GM21390 (cell line): ENCODE measurements around the gene CTRB1.

Experiments used
- ATAC-seq: cut with Tn5 transposase; IDR thresholded peaks from one replicate; pipeline ENCODE4 v1.9.1; 2021; ENCODE audit not compliant: unreplicated experiment

Gene CTRB1

DNA sequence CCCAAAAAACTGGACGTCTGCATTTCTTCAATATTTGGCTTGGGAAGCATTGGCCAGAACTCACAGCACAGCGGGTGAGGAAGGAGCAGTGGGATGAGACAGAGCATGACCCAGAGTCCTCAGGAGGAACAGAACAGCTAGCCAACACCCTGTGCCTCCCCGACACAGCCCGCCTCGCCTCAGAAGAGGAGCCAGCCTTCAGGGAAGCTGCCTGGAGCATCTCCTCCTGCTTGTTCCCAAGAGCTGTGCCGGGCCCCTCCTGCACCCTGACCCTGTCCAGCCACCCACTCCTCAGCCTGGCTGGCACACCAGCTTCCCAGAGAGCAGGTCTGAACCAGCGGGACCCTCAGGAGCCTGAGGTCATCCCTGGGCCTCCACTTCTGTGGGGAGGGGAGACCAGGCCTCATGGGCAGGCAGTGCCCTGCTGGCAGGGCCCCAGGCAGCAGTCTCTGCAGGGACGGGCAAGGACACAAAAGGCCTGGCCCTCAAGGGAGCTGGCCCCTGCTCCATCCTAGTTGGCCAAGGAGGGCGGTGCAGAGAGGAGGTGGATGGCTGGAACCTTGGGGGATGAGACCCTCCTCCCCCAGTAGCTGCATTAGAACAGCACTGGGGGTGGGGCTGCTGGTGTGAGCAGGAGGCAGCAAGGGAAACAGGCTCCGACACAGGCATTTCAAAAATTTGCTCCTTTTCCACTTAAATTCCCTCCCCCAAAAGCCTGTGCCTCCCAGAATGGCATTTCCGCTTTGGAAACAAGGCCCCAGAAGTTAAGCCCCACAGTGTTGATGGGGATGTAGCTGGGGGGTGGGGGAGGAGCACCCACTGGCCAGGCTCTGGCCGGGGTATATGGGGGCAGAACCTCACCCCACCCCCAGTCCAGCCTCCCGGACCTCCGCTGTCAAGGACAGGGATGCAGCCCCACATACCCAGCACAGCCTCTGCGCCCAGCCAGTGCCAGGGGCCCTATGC, 34.4 kb downstream of the CTRB1 start:
- no peak for ATAC-seq

GRCh38 chr16:75254359-75254837, 35.6 kb downstream of the CTRB1 start:
- no peak for ATAC-seq

DNA sequence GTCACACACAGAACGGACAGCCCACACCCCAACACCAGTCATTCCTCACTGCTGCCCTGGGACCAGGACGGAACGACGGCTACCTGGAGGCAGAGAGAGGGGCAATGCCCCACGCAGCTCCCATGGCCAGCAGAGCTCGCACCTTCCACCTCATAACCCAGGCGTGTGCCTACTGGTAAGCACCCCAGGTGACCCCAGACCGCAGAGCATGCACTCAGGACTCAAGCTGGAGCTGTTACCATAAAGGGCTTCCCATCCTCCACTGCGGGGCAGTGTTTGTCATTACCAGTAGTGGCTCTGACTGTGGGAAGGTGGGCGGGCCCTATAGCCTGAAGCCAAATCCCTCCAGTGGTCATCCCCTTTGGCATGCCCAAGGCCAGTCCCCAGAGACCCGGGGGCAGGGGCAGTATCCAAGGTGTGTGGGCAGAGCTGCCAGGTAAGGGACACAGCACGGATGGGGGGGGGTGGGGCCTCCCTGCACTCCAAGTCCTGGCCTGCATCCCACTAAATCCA, 37.3 kb downstream of the CTRB1 start:
- no peak for ATAC-seq

GRCh38 chr16:75256696-75257343, 38.0 kb downstream of the CTRB1 start:
- no peak for ATAC-seq

DNA sequence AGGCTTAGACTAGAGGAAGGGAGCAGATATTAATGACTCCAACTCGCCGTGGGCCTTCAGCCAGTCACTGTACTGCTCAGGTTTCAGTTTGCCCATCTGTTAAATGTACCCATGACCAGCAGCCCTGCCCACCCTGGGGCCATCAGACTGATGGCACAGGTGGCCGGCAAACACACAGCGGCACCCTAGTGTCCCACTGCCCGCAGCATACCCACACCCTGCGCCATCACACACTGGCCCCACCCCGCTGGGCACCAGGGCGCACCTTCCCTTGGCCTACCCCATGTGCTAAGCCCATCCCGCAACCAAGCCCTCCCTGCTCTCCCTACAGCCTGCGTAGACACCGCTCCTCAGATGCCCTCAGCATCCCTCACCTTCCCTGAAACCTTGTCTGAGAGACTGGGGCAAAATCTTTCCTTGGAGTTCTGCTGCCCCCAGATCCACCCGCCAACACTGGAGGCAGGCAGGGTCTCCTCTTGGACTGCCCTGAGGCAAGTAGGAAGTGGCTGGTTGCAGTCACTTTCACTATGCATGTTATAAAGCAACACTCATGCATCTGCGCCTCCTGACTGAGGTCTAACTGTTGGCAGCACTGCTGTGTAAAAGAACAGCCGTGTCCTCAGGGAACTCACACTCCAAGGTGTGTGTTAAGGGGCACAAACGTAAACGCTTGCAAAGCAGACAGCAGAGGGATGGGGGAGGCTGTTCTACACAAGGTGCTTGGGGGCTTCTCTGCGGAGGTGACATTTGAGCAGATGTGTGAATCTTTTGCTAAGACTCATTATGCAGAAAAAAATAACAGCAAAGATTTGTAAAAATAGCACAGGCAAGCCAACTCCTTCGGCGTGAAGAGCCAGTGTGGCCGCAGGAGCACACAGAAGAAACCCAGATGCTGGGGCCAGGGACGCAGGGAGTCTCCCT, 39.4 kb downstream of the CTRB1 start:
- no peak for ATAC-seq

DNA sequence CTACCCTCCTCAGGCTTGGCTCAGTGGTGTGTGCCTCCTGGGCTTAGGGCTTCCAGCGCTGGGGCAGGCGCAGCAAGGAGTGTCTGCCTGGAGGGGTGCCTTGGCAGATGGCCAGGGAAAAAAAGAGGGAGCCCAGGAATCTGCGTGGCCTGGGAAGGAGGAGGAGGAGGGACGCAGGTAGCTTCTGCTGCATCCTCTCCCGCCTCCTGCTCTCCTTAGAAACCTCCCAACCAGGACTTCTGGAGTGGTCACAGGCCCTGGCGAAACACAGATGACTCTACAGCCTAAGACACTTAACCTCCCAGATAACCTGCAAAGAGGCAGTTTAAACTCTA, 40.0 kb downstream of the CTRB1 start:
- ATAC-seq = no peak

DNA sequence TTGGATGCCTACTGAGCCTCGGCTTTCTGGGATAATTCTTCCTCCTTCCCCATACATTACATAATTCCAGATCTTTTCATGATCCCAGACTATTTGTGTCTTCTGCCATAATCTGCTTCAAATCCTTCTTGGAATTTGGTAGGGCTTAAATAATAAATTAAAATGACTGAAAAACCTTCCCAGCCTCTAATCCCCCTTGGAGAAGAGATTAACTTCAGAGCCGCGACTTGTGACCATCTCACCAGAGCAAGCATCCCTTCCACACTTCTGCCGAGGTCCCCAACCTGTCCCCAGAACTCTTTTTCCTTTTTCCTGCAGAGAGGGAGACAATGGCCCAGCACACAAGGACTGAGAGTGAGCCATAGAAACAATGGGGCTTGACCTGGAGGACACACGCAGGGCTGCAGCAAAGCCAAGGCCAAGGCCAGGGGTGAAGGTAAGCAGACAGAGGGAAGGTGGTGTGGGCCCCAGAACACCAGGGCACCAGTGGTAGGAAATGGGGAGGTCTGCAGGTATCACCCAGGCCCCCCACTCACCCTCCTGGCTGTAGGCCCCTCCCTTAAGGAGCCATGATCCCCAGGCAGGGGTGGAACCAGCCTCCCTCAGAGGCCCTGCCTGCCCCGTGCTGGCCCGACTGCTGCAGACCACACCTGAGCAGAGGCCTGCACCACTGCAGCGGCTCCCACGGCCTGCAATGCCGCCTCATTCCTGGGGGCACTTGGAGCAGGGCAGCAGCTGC, 42.2 kb downstream of the CTRB1 start:
- no peak for ATAC-seq

DNA sequence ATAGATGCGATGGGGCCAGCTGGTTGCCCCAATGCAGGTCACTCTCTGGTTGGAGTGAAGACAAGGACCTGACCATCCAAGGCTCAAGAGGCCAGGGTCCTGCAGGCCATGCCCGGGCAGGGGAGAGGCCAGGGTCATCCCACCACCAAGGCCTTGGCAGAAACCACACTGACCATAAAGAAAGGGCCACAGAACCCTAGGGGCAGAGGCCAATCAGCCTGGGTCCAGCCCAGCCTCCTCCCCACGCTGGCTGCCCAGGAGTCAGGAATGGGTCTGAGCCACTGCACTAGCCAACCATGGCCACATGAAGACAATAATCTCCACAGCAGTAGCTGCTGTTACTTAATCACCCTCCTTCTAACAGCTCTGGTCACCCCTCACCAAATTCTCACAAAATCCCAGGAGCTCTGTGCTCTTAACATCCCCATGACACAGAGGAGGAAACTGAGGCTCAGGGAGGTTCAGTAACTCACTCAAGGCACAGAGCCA, 42.8 kb downstream of the CTRB1 start:
- ATAC-seq = no peak

DNA sequence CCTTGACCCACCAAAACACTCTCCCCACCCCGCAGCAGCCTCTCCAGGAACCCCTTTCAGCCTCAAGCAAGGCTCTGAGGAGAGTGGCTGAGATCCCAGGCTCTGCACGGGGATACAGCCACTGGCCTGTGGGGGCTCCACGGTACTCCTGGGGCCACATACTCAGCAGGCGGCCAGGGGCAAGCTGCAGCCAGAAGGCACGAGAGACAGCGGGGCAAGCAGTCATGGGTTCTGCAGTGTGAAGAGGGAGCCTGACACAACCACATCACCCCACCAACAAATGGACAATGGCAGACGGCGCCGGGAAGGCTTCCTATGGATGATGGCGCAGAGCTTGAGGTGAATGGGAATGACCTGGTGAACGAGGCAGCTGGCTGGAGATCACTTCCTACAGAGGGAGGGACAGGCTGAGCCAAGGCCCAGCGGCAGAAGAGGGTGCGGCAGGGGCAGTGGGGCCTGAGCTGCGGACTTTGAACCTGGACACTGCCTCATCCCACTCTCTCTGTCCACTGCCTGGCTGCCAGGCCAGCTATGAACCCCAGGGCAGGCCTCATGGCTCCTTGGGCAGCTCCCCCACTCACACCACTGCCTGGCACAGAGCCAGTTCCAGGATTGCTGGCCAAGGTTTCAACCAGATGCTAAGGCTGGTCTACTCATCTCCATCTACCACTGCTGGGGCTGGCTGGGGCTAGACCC, 43.5 kb downstream of the CTRB1 start:
- no peak for ATAC-seq

DNA sequence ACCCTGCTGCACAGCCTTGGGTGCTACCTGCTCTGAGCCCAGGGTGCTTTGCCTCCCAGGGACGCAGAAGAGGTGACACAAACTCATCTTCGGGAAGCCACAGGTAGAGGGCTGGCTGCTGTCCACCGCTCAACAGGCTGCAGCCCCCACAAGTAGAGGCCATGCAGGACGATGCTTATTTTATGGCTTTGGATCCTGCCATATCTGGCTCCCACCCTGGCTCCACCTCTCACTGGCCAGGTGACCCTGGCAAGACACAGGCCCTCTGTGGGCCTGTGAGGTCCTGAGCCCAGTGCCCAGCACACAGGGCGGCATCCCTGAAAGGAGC, 44.0 kb downstream of the CTRB1 start:
- no peak for ATAC-seq

DNA sequence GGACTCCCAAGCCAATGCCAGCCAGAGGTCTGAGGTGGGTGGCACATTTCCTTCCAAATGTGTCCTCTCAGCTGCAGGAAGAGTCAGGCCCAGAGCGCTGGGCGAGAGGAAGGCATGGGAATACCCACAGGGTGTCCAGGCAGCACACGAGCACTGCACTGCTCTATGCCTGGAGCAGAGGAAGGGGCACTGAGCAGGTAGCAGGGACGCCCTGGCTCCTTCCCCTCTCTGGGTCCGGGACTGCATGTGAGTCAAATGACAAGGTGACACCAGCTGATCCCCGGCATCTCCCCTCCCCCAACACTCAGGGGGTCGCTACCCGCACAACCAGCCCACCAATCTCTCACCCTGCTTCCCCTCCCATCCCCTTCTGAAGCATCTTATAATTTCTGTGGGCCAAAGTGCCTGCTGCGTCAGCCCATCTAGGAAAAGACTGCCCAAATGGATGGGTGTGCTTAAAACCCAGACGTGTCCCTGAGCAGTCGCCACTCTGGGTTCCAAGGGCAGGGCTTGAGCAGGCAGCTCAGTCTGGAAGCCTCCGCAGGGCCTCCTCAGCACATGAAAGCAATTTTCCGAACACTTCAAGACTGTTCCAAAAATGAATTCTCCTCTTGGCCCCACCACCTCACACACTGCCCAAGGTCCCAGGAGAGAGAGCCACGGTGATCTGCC, 44.6 kb downstream of the CTRB1 start:
- no peak for ATAC-seq

GRCh38 chr16:75263963-75264445, 45.2 kb downstream of the CTRB1 start:
- ATAC-seq = no peak

DNA sequence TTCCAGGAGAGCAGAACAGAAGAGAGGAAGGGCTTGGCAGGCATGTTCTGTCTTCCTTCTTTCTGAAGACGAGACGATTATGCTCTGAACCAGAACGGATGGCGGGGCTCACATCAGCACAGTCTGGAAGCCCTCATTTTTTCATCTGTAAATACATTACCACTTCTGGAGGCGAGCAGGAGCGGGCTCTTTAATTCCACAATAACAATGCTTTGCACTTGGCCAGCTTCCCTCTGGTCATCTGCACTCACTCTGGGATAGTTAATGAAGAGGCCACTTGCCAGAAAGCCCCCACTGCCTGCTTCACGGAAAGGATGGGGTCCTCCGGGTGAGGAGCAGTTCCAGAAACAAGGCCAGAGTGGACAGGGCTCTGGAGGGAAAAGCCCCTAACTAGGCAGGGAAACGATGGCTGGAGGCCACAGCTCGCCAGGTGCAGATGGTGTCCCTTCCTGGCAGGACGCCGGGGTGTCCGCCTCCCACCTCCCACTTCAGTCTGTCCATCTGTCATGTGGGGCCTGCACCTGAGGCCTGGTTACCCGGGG, 45.7 kb downstream of the CTRB1 start:
- ATAC-seq = no peak

DNA sequence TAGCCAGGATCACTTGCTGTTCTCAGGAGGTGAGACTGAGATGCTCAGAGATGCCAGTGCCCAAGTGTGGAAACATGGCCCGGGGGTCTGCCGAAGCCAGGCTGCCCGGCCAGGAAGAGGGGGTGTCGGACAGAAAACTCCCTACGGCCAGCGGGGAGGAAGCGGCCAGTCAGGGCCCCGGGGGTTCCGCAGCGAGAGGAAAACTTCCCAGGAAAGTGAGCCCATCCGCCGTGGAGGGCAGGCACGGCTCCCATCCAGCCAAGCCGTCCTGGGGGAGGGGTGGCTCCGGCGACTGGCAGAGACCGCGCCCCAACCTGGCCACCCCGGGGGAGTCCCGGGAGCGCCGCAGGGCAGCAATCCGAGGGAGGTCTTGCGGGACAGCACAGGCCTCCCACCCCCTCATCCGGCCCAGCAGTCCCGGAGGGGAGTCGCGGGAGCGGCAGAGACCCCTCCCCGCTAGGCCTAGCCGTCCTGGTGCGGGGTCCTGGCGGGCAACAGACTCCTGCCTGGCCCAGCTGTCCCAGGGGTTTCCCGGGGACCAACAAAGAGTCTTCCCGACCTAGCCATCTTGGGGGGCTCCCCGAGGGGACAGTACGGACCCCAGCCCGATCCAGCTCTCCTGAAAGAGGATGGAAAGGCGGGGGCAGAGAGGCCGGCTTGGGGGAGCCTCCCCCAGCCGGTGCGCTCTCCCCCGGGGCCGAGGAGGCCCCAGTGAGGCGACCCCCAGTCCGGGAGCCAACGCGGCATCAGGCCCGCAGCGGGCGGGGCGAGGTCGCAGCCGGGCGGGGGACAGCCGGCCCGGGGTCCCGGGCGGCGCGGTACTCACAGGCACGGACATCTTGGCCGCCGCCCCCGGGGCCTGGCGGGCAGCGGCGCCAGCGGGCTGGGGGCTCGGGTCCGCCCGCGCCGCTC, 46.5 kb downstream of the CTRB1 start:
- ATAC-seq = peak; percentile 30

GRCh38 chr16:75265911-75266701, 47.3 kb downstream of the CTRB1 start:
- peak; percentile 69 for ATAC-seq

DNA sequence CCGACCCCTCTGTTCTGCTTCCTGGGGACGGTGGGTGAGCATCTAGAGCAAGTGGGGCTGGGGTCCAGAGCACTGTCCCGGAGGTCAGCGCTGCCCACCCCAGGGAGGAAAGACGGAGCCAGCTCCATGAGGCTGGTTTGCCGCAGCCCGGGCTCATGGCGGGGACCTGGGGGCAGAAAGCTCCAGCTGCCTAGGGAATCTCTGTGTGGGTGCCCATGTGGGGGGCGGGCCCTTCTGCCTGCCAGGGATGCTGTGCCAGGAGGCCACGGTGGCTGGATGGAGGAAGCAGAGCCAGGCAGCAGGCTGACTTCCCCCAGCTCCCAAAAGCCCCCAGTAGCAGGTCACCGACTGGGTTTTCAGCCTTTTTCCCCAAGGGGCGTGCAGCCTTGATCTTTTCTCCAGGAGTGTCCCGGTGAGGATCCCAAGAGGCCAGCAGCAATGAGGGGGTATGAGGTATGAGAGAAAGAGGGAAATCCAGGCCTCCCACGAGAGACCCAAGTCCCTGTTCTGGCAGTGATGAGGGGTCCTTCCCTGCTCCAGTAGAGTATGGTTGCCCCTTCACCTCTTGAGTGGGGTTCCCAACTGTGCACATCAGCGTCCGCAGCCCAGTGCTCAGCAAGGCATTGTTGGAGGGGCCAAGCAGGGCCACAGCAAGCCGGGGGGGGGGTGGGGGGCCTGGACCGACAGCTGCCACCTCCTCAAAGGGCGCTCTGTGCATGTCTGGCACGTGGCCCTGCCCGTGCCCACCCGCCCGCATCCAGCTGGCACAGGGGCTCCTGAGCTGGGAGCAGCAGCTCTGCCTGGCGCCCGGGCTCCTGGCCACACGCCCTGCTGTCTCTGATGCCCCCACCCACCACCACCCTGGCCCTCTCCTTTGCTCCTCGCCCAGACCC, 48.2 kb downstream of the CTRB1 start:
- ATAC-seq = no peak
